ENCODE data around the gene MKI67. TPM values are rescaled to one million over a fixed set of nuclear protein-coding genes. Genes with fewer than 3 reads are reported as not detected.

The MKI67 gene
- total and polyA plus RNA-seq, 10 of the 15 experiments (the other 5 are each of a cell fraction or from before 2014, with no cell fraction given), result 22.3 to 183 (median 82.9) TPM

DNA sequence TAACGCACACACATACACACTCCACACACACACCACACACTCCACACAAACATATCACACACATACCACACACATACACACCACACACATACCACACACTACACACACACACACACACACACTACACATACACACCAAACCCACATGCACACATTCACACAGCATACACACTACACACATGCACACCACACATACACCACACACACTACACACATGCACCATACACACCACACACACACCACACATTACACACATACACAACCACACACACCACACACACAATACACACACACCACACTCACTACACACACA lies 66.3 kb downstream of the MKI67 start:
- TF ChIP-seq ATF2 (IDR thresholded peaks at IDR 0.05; ENCODE audit: low read length) (no peak), HDGF (IDR thresholded peaks at IDR 0.05) (peak; percentile 86)
- Histone ChIP-seq H2AFZ (ENCODE audit: control insufficient read depth, low read depth, low read length) (no peak overlapping the region), H3K36me3 (ENCODE audit: control insufficient read depth in 2 of 2, insufficient read depth in 2 of 2, low read length in 1 of 2) (peaks cover 0 to 8% of the 10 kb centered on the region in 2 experiments; a peak in 3 of 4 replicates), H3K79me2 (ENCODE audit: control insufficient read depth, insufficient read depth, low read length) (no peaks in the 10 kb centered on the region), H3K9ac (ENCODE audit: control insufficient read depth, insufficient read depth, low read length) (no peak overlapping the region), H3K27ac (ENCODE audit: control insufficient read depth, insufficient read depth) (no peak overlapping the region), H3K4me3 (no peak overlapping the region), H3K27me3 (replicated peaks in 1 of 2; ENCODE audit: control insufficient read depth in 2 of 2, insufficient read depth in 2 of 2, low read length in 1 of 2) (no peaks in the 10 kb centered on the region), H4K20me1 (ENCODE audit: control insufficient read depth, insufficient read depth) (no peaks in the 10 kb centered on the region), H3K9me3 (replicated peaks; ENCODE audit: control insufficient read depth, insufficient read depth, low read length) (no peaks in the 10 kb centered on the region), H3K4me1 (ENCODE audit: control insufficient read depth, insufficient read depth, low read length) (peaks cover 30% of the 10 kb centered on the region), H3K4me2 (ENCODE audit: control insufficient read depth, insufficient read depth) (no peak overlapping the region)
- no peak for FAIRE-seq
- SMC1A ChIA-PET (ENCODE audit: uncharacterized antibody, unreplicated experiment), result no interaction called here
- ATAC-seq, result no peak
- DNase-seq (ENCODE audit: low read depth, low spot score), result no peak
- in situ Hi-C loops (cut with MboI) (no loop called here), intact Hi-C loops (cut with micrococcal nuclease; ENCODE audit: unreplicated experiment) (no loop called here)
- CTCF ChIA-PET, result interaction anchor here (0.7 to 1.6 kb wide), 2 partner anchors 9 to 206 kb away, joined by 3 to 6 read pairs; no protein-coding TSS in a partner anchor
- POLR2A ChIA-PET, result interaction anchor here (10.2 kb wide), 1 partner anchor 10 kb away, joined by 117 read pairs; no protein-coding TSS in a partner anchor
- 0% methylated on average over 1 of the region's 1 CpG for WGBS (ENCODE audit: insufficient coverage, insufficient replicate concordance, low lambda C conversion rate, missing lambda C conversion rate)
- BruUV-seq (replicated peaks), result no TSS peak
- RAD21 ChIA-PET (ENCODE audit: unreplicated experiment), result interaction anchor here (5.5 kb wide), 1 partner anchor 12 kb away, joined by 82 read pairs; no protein-coding TSS in a partner anchor

DNA sequence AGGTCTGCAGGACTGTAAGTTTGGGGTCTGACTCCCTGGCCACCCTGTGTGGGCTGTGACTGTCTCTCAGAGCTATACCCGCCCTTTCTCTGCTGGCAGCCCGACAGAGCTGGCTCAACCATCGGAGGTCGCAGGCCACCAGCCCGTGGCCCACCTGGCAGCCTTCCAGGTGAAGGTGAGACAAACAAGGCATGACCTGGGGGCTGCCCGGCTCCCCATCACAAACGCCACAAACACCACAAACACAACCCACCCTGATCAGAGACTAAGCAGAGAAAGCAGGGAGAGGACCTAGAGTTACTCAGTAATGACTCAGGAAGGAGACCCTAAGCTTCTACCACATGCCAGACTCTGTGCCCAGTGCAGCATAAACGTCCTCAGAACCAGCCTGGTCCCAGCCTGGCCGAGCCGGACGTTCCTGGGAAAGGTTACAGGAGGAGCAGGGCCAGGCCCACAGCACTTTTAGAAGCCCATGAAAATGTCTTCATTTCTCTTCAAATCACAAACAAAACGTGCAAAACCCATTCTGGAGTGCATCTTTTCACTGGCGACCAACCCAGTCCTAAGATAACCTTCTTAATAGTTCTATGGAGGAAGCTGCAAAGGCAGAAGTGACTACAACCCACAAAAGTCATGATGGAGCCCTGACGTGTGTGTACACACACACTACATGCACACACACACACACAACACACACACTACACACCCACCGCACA lies 66.8 kb downstream of the MKI67 start:
- Histone ChIP-seq H3K36me3 (ENCODE audit: control insufficient read depth in 2 of 2, insufficient read depth in 2 of 2, low read length in 1 of 2) (peaks cover 0 to 8% of the 10 kb centered on the region in 2 experiments; a peak in 3 of 4 replicates), H4K20me1 (ENCODE audit: control insufficient read depth, insufficient read depth) (no peaks in the 10 kb centered on the region), H3K9ac (ENCODE audit: control insufficient read depth, insufficient read depth, low read length) (no peak overlapping the region), H2AFZ (ENCODE audit: control insufficient read depth, low read depth, low read length) (no peak overlapping the region), H3K4me1 (ENCODE audit: control insufficient read depth, insufficient read depth, low read length) (peaks cover 25% of the 10 kb centered on the region), H3K4me3 (no peak overlapping the region), H3K4me2 (ENCODE audit: control insufficient read depth, insufficient read depth) (no peak overlapping the region), H3K79me2 (ENCODE audit: control insufficient read depth, insufficient read depth, low read length) (no peaks in the 10 kb centered on the region), H3K27me3 (replicated peaks in 1 of 2; ENCODE audit: control insufficient read depth in 2 of 2, insufficient read depth in 2 of 2, low read length in 1 of 2) (no peaks in the 10 kb centered on the region), H3K9me3 (replicated peaks; ENCODE audit: control insufficient read depth, insufficient read depth, low read length) (no peaks in the 10 kb centered on the region), H3K27ac (ENCODE audit: control insufficient read depth, insufficient read depth) (no peak overlapping the region)
- FAIRE-seq, result no peak
- no TSS peak for BruUV-seq (replicated peaks)
- WGBS (ENCODE audit: insufficient coverage, insufficient replicate concordance, low lambda C conversion rate, missing lambda C conversion rate), result 84% methylated on average over 15 of the region's 15 CpGs
- intact Hi-C loops (cut with micrococcal nuclease; ENCODE audit: unreplicated experiment), result no loop called here
- ATAC-seq, result no peak
- POLR2A ChIA-PET, result interaction anchor here (0.7 to 10.2 kb wide), 2 partner anchors 10 to 16 kb away, joined by 3 to 117 read pairs; no protein-coding TSS in a partner anchor
- no peak for DNase-seq (ENCODE audit: low read depth, low spot score)
- CTCF ChIA-PET, result interaction anchor here (0.8 to 1.9 kb wide), 4 partner anchors 10 to 24 kb away, joined by 5 to 12 read pairs (median 6); no protein-coding TSS in a partner anchor
- SMC1A ChIA-PET (ENCODE audit: uncharacterized antibody, unreplicated experiment), result interaction anchor here (0.6 to 1.6 kb wide), 4 partner anchors 12 to 332 kb away, joined by 3 to 8 read pairs (median 6); no protein-coding TSS in a partner anchor
- RAD21 ChIA-PET (ENCODE audit: unreplicated experiment), result interaction anchor here (1.1 to 1.8 kb wide), 4 partner anchors 10 to 44 kb away, joined by 3 to 8 read pairs (median 6); no protein-coding TSS in a partner anchor
- in situ Hi-C loops (cut with MboI), result no loop called here
- TF ChIP-seq FOXK2 (IDR thresholded peaks at IDR 0.05) (no peak), CBX3 (IDR thresholded peaks at IDR 0.05; ENCODE audit: borderline replicate concordance, low read depth) (no peak), POLR2AphosphoS2 (IDR thresholded peaks at IDR 0.05; ENCODE audit: low read depth, low read length) (no peak), IKZF1 (conservative IDR thresholded peaks at IDR 0.05) (no peak), YY1 (IDR thresholded peaks at IDR 0.05; ENCODE audit: low read depth, low read length) (no peak), ZBTB11 (CRISPR knock-in tag; IDR thresholded peaks at IDR 0.05) (no peak), LARP7 (IDR thresholded peaks at IDR 0.05) (no peak)
- TF ChIP-seq, protein P1, sequence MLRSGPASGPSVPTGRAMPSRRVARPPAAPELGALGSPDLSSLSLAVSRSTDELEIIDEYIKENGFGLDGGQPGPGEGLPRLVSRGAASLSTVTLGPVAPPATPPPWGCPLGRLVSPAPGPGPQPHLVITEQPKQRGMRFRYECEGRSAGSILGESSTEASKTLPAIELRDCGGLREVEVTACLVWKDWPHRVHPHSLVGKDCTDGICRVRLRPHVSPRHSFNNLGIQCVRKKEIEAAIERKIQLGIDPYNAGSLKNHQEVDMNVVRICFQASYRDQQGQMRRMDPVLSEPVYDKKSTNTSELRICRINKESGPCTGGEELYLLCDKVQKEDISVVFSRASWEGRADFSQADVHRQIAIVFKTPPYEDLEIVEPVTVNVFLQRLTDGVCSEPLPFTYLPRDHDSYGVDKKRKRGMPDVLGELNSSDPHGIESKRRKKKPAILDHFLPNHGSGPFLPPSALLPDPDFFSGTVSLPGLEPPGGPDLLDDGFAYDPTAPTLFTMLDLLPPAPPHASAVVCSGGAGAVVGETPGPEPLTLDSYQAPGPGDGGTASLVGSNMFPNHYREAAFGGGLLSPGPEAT (IDR thresholded peaks at IDR 0.05; ENCODE audit: low read depth), result no peak
